Measurements from ENCODE around the gene FGF22.

Gene FGF22

GRCh38 chr19:633786-634639, 5.7 kb upstream of the FGF22 start:
- peak overlapping the region; percentile 69 for H3K4me3 ChIP-seq (ENCODE audit: low read depth, low read length)
- TF ChIP-seq, protein P1, sequence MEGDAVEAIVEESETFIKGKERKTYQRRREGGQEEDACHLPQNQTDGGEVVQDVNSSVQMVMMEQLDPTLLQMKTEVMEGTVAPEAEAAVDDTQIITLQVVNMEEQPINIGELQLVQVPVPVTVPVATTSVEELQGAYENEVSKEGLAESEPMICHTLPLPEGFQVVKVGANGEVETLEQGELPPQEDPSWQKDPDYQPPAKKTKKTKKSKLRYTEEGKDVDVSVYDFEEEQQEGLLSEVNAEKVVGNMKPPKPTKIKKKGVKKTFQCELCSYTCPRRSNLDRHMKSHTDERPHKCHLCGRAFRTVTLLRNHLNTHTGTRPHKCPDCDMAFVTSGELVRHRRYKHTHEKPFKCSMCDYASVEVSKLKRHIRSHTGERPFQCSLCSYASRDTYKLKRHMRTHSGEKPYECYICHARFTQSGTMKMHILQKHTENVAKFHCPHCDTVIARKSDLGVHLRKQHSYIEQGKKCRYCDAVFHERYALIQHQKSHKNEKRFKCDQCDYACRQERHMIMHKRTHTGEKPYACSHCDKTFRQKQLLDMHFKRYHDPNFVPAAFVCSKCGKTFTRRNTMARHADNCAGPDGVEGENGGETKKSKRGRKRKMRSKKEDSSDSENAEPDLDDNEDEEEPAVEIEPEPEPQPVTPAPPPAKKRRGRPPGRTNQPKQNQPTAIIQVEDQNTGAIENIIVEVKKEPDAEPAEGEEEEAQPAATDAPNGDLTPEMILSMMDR (IDR thresholded peaks at IDR 0.05; ENCODE audit: low read depth, low read length): no peak

- TF ChIP-seq, protein P1 (IDR thresholded peaks at IDR 0.05; ENCODE audit: low read depth, low read length): no peak
- no peak overlapping the region for H3K4me3 ChIP-seq (ENCODE audit: low read depth, low read length)
These were observed 4.6 kb upstream of the FGF22 start for GRCh38 chr19:634975-635652.

- TF ChIP-seq, protein P1 (IDR thresholded peaks at IDR 0.05; ENCODE audit: low read depth, low read length): no peak
- peak overlapping the region; percentile 51 for H3K4me3 ChIP-seq (ENCODE audit: low read depth, low read length)
These were observed 800 bp upstream of the FGF22 start for GRCh38 chr19:638906-639252.

GRCh38 chr19:640161-640558, 481 bp downstream of the FGF22 start:
- TF ChIP-seq, protein P1 (IDR thresholded peaks at IDR 0.05; ENCODE audit: low read depth, low read length): no peak
- no peak overlapping the region for H3K4me3 ChIP-seq (ENCODE audit: low read depth, low read length)

GRCh38 chr19:640606-641189, 1.0 kb downstream of the FGF22 start:
- no peak overlapping the region for H3K4me3 ChIP-seq (ENCODE audit: low read depth, low read length)
- TF ChIP-seq, protein P1 (IDR thresholded peaks at IDR 0.05; ENCODE audit: low read depth, low read length): no peak

DNA sequence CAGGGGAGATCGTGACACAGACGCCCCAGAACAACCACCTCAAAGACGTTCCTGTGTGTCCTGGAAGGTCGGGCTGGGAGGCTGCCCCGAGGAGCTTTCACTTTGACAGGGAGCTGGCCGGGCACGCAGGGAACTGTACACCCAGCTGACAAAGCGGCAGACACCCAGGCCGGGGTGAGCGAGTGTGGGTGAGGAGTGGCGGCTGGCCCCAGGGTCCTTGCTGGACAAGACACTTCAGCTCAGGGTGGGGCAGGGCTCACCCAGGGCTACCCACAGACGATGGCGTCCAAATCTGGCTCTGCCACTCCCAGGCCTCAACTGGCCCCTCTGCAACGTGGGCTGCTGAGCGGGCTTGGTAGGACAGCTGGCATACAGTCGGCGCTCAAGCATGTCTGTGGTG, 2.0 kb downstream of the FGF22 start:
- TF ChIP-seq, protein P1 (IDR thresholded peaks at IDR 0.05; ENCODE audit: low read depth, low read length): no peak
- H3K4me3 ChIP-seq (ENCODE audit: low read depth, low read length): no peak overlapping the region

Data from WI38 (cell line).